Transverse colon (tissue), 4 donors: ENCODE measurements around the gene VAV1. TPM values are rescaled to one million over a fixed set of nuclear protein-coding genes. Genes with fewer than 3 reads are reported as not detected.

Experiments
- DNase-seq: peaks from one replicate; pipeline ENCODE4 v3.0.0-alpha.2; 2019
- H3K27ac ChIP-seq, 4 donors: fragments of 200-600 bp; sonication (generic); 2 replicates each; pipeline ENCODE4 v1.5.1; 2016 to 2018; ENCODE audit warnings: inconsistent platforms in 4 of 4
- H3K27me3 ChIP-seq: fragments of 200-600 bp; sonication (generic); 2 replicates; pipeline ENCODE4 v1.5.1; 2017; ENCODE audit warnings: inconsistent platforms
- H3K36me3 ChIP-seq, 4 donors: fragments of 200-600 bp; sonication (generic); 2 replicates each; pipeline ENCODE4 v1.5.1; 2017 to 2019; ENCODE audit warnings: inconsistent platforms in 4 of 4
- H3K4me1 ChIP-seq, 4 donors: fragments of 200-600 bp; sonication (generic); 2 replicates each; pipeline ENCODE4 v1.5.1; 2017 to 2020; ENCODE audit warnings: inconsistent platforms in 4 of 4
- H3K4me3 ChIP-seq, 4 donors: fragments of 200-600 bp; sonication (generic); 1 replicate in 1 of 4; 2 replicates in 3 of 4; pipeline versions ENCODE4 v1.5.1 to v1.6.1; 2017 to 2019; ENCODE audit warnings: inconsistent platforms in 4 of 4
- H3K9me3 ChIP-seq, 2 donors: fragments of 200-600 bp; sonication (generic); 2 replicates each; pipeline ENCODE4 v1.5.1; 2017 to 2019; ENCODE audit warnings: inconsistent platforms in 2 of 2
- EP300 ChIP-seq: sonication (generic); formaldehyde crosslinking; IDR thresholded peaks from one replicate; pipeline ENCODE4 v1.6.1; 2017; ENCODE audit warnings: antibody characterized with exemption, low read depth
- POLR2A ChIP-seq: fragments of 450-650 bp; IDR thresholded peaks from one replicate; pipeline ENCODE4 v1.6.1; 2016; ENCODE audit warnings: antibody characterized with exemption, mild to moderate bottlenecking, moderate library complexity
- POLR2AphosphoS5 ChIP-seq, 3 donors: sonication (generic); formaldehyde crosslinking; IDR thresholded peaks; one replicate each; pipeline ENCODE4 v1.6.1; 2016; ENCODE audit warnings: antibody characterized with exemption in 3 of 3
- WGBS, 2 donors: methylation state at CpG; one replicate each; pipeline ENCODE4 v1.1.5; 2018; ENCODE audit warnings: low coverage in 1 of 2; 5-methylcytosine and 5-hydroxymethylcytosine counted together
- in situ Hi-C, 4 donors: fragments of 200-750 bp; cut with MboI; loops; one replicate each; pipeline versions ENCODE4 v1.15.0 to v1.15.1; 2017; ENCODE audit warnings: low sequenced_read_pairs in 3 of 4, low pct_ligation_motif_present in 1 of 4, low pct_unique_long_range_greater_than_20kb in 1 of 4
- intact Hi-C: fragments of 100-400 bp; cut with DNase I; formaldehyde crosslinking; loops from one replicate; pipeline ENCODE4 v1.15.1; 2023; ENCODE audit warnings: low total_unique reads
- total RNA-seq, 4 donors: library from RNA; depleted of rRNA; stranded (reverse); fragments of >200 nt; gene quantifications; one replicate each; pipeline ENCODE4 v1.1.0, GENCODE V29; 2016
- TF ChIP-seq, protein P1 (sequence below), 5 experiments: fragments of 200-600 bp in 3 of 5; fragments of 450-650 bp in 2 of 5; sonication (generic) in 3 of 5; IDR thresholded peaks; 1 replicate in 2 of 5; 2 replicates in 3 of 5; pipeline ENCODE4 v1.5.1; 2016 to 2017; ENCODE audit warnings: antibody characterized with exemption in 5 of 5, inconsistent platforms in 3 of 5, mild to moderate bottlenecking in 2 of 5, moderate library complexity in 1 of 5

VAV1 gene
- total RNA-seq, 4 donors from 2014 or later, result 0.60 to 10.8 (median 6.0) TPM

DNA sequence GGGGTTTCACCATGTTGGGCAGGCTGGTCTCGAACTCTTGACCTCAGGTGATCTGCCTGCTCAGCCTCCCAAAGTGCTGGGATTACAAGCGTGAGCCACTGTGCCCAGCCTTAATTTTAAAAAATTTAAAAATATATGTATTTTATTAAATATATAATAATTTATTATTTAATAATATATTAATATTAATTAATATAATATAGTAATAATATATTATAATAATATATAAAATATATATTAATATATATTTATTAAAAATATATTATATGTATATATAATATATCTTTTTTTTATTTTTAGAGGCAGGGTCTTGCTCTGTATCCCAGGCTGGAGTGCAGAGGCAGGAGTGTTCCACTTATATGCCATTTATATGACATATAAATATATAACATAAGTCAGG lies 61.9 kb downstream of the VAV1 start:
- no peaks in the 10 kb centered on the region for H3K4me1 ChIP-seq
- no peaks in the 10 kb centered on the region for H3K27me3 ChIP-seq
- H3K9me3 ChIP-seq, result no peaks in the 10 kb centered on the region
- H3K4me3 ChIP-seq, result no peak overlapping the region
- DNase-seq, result no peak
- TF ChIP-seq POLR2AphosphoS5 (IDR thresholded peaks at IDR 0.05) (no peak), POLR2A (no peak), EP300 (no peak)
- TF ChIP-seq, protein P1, sequence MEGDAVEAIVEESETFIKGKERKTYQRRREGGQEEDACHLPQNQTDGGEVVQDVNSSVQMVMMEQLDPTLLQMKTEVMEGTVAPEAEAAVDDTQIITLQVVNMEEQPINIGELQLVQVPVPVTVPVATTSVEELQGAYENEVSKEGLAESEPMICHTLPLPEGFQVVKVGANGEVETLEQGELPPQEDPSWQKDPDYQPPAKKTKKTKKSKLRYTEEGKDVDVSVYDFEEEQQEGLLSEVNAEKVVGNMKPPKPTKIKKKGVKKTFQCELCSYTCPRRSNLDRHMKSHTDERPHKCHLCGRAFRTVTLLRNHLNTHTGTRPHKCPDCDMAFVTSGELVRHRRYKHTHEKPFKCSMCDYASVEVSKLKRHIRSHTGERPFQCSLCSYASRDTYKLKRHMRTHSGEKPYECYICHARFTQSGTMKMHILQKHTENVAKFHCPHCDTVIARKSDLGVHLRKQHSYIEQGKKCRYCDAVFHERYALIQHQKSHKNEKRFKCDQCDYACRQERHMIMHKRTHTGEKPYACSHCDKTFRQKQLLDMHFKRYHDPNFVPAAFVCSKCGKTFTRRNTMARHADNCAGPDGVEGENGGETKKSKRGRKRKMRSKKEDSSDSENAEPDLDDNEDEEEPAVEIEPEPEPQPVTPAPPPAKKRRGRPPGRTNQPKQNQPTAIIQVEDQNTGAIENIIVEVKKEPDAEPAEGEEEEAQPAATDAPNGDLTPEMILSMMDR (IDR thresholded peaks at IDR 0.05), result no peak
- no peaks in the 10 kb centered on the region for H3K36me3 ChIP-seq
- intact Hi-C loops, result no loop called here
- WGBS, 2 donors, result 96 to 100% methylated on average over 1 to 2 of the region's 2 CpGs
- no peak overlapping the region for H3K27ac ChIP-seq
- in situ Hi-C loops, result no loop called here

DNA sequence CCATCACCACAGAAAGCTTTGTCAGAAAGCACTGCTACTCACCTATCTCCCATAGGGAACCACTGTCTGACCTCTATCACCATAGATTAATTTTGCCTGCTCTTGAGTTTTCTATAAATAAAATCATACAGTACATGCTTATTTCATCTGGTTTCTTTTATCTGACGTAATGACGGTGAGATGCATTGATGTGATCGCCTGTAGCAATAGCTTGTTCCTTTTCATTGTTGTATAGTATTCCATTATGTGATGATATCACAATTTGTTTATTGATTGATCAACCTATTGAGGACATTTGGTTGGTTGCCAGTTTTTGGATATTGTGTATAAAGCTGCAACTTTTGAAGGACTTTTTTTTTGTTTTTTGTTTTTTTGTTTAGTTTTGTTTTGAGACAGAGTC lies 63.0 kb downstream of the VAV1 start:
- no peaks in the 10 kb centered on the region for H3K27me3 ChIP-seq
- no peaks in the 10 kb centered on the region for H3K4me1 ChIP-seq
- H3K27ac ChIP-seq, result no peak overlapping the region
- intact Hi-C loops (no loop called here), in situ Hi-C loops (no loop called here)
- H3K36me3 ChIP-seq, result no peaks in the 10 kb centered on the region
- 95 to 97% methylated on average over 3 of the region's 3 CpGs for WGBS, 2 donors
- no peaks in the 10 kb centered on the region for H3K9me3 ChIP-seq
- TF ChIP-seq POLR2A (no peak), EP300 (no peak), POLR2AphosphoS5 (IDR thresholded peaks at IDR 0.05) (no peak)
- TF ChIP-seq, protein P1 (IDR thresholded peaks at IDR 0.05), result no peak
- H3K4me3 ChIP-seq, result no peak overlapping the region
- DNase-seq, result no peak

GRCh38 chr19:6837525-6837924 lies 65.0 kb downstream of the VAV1 start:
- Histone ChIP-seq H3K4me1 (no peaks in the 10 kb centered on the region), H3K4me3 (no peak overlapping the region), H3K9me3 (no peaks in the 10 kb centered on the region), H3K27me3 (no peaks in the 10 kb centered on the region), H3K27ac (no peak overlapping the region), H3K36me3 (no peaks in the 10 kb centered on the region)
- in situ Hi-C loops (no loop called here), intact Hi-C loops (no loop called here)
- DNase-seq, result no peak
- WGBS, 2 donors, result 62 to 68% methylated on average over 2 of the region's 2 CpGs
- TF ChIP-seq EP300 (no peak), POLR2AphosphoS5 (IDR thresholded peaks at IDR 0.05) (no peak), POLR2A (no peak)
- TF ChIP-seq, protein P1 (IDR thresholded peaks at IDR 0.05), result no peak

- 90% methylated on average over 3 of the region's 3 CpGs for WGBS, 2 donors
- intact Hi-C loops (no loop called here), in situ Hi-C loops (no loop called here)
- Histone ChIP-seq H3K4me3 (no peak overlapping the region), H3K9me3 (no peaks in the 10 kb centered on the region), H3K4me1 (no peaks in the 10 kb centered on the region), H3K36me3 (no peaks in the 10 kb centered on the region), H3K27me3 (no peaks in the 10 kb centered on the region), H3K27ac (no peak overlapping the region)
- TF ChIP-seq, protein P1 (IDR thresholded peaks at IDR 0.05), result no peak
- TF ChIP-seq EP300 (no peak), POLR2AphosphoS5 (IDR thresholded peaks at IDR 0.05) (no peak), POLR2A (no peak)
- DNase-seq, result no peak
Observed at GRCh38 chr19:6838062-6838655, 65.7 kb downstream of the VAV1 start.
